Upper lobe of left lung (tissue), 4 donors: ENCODE data around the gene IPCEF1.

ENCODE experiments used
- EP300 ChIP-seq, 4 donors: sonication (generic); formaldehyde crosslinking; IDR thresholded peaks; one replicate each; pipeline ENCODE4 v1.5.1; 2017; ENCODE audit warnings: antibody characterized with exemption in 4 of 4, control low read depth in 2 of 4
- POLR2A ChIP-seq, 4 donors: fragments of 450-650 bp; IDR thresholded peaks; one replicate each; pipeline ENCODE4 v1.5.1; 2016 to 2017; ENCODE audit warnings: antibody characterized with exemption in 4 of 4, mild to moderate bottlenecking in 2 of 4
- POLR2AphosphoS5 ChIP-seq, 2 donors: sonication (generic); formaldehyde crosslinking; IDR thresholded peaks; one replicate each; pipeline ENCODE4 v1.5.1; 2017; ENCODE audit warnings: antibody characterized with exemption in 2 of 2
- TF ChIP-seq, protein P1 (sequence below), 6 experiments: fragments of 450-650 bp in 4 of 6; fragments of 200-600 bp in 2 of 6; sonication (generic) in 2 of 6; IDR thresholded peaks; one replicate each; pipeline ENCODE4 v1.5.1; 2016 to 2019; ENCODE audit warnings: antibody characterized with exemption in 6 of 6

DNA sequence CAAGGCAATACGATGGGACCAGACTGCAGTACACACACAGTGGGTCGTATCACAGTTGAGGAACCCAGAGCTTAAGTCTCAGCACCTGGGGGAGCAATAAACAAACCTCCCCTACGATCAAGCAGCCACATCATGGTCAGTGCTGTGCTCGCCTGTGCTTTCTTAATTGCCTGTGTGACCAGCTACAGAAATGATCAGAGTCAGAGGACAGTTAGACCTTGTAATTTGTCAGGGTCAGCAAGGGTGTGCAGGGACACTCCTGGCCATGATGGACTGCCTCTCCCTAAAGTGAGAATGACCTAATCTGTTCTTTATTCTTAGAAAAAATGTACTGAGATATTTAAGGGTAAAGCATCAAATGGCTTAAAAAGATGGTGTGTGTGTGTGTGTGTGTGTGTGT is 239.1 kb downstream of the IPCEF1 start:
- TF ChIP-seq, protein P1, sequence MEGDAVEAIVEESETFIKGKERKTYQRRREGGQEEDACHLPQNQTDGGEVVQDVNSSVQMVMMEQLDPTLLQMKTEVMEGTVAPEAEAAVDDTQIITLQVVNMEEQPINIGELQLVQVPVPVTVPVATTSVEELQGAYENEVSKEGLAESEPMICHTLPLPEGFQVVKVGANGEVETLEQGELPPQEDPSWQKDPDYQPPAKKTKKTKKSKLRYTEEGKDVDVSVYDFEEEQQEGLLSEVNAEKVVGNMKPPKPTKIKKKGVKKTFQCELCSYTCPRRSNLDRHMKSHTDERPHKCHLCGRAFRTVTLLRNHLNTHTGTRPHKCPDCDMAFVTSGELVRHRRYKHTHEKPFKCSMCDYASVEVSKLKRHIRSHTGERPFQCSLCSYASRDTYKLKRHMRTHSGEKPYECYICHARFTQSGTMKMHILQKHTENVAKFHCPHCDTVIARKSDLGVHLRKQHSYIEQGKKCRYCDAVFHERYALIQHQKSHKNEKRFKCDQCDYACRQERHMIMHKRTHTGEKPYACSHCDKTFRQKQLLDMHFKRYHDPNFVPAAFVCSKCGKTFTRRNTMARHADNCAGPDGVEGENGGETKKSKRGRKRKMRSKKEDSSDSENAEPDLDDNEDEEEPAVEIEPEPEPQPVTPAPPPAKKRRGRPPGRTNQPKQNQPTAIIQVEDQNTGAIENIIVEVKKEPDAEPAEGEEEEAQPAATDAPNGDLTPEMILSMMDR (IDR thresholded peaks at IDR 0.05): no peak
- TF ChIP-seq POLR2A (IDR thresholded peaks at IDR 0.05) (no peak), EP300 (IDR thresholded peaks at IDR 0.05) (no peak), POLR2AphosphoS5 (IDR thresholded peaks at IDR 0.05) (no peak)
